NCI-H510A treated with DMSO at 0.1 percent for 48 hours (cell line): ENCODE results near the gene GATA1.
A peak's percentile ranks its signal among the peaks of the same experiment; 100 is the strongest.

Experiments
- DNase-seq: peaks from one replicate; lab custom pipeline; 2025; lab: John Stamatoyannopoulos, UW

The GATA1 gene

DNA sequence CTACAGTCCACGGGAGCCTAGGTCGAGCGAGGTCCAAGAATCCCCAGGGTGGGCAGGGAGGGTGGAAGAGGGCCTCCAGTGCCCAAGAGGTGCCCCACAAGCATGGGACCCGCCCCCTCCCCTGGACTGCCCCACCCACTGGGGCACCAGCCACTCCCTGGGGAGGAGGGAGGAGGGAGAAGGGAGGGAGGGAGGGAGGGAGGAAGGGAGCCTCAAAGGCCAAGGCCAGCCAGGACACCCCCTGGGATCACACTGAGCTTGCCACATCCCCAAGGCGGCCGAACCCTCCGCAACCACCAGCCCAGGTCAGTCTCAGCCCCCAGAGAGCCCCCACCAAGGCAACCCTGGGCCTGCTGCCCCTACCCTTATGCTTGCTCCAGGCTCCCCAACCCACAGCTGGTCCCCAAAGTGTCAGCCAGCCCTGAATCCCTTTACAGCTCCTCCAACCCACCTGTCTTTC is at the start of gene GATA1:
TSS of gene GATA1 (plus strand) at position 250 of the 460 bp plus-strand sequence. CDS start 4,520 bp downstream, outside the sequence.
- no peak for DNase-seq

DNA sequence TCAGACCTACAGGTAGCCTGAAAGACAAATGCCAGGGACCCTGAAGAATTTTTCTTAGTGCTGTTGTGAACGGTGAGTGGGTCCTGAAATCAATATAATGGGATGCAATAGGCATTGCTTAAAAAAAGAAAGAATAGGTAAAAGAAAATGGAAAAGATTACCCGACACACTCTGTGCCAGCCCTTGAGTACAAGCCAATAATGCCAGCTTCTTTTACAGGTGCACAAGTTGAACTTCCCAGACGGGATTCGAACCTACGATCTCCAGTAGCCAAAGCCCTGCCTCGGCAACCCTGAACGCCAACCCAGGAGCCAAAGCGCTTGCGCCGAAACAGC is 49.5 kb upstream of the GATA1 start:
- no peak for DNase-seq

DNA sequence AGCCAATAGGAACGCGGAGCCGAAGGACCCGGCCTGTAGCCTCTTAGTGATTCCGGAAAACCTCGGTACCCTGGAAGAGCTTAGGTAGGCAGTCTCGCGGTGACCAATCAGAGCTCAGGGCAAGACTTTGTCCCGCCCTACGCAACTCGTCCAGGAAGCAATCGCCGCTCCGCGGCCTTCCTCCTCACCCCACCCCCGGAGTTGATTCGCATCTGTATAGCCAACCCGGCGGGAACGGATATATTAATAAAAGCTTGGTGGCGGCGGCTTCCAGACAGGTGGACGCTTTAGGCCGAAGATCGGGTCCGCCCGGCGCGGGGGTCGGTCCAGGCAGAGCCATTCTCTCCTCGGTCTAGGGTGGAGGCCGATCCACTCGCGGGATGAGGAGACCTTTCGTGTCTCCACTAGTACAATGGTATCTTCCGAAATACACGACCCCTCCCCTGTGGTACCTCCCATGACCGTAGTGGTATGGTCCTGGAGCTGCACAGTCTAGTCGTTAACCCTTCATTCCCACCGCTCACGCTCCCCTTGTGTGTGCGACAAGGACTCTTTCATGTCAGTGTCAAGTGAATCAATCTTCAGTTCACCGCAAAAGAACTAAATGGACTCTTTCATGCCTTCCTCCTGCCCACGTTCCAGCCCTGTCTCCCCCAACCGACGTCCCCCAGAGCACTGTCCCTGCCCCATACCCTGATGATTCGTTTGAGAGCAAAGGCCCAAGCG is 49.0 kb upstream of the GATA1 start:
- peak; percentile 94 for DNase-seq

DNA sequence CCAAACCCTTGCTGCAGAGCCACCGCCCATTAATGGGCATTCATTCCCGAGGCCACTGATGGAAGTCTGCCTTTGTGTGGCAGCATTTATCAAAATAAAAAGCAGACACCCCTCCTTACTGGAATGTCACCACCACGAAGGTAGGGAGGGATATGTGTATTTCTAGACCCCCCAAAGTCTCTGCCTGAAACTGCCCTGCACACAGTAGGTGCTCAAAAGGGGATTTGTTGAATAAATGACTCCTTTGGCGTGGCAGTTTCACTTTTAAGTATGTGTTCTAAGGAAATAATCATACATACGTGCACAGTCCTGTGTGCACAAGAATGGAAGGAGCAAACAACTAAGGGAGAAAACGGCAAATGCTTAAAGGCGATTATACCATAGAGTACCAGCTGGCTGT is 48.5 kb upstream of the GATA1 start:
- no peak for DNase-seq

DNA sequence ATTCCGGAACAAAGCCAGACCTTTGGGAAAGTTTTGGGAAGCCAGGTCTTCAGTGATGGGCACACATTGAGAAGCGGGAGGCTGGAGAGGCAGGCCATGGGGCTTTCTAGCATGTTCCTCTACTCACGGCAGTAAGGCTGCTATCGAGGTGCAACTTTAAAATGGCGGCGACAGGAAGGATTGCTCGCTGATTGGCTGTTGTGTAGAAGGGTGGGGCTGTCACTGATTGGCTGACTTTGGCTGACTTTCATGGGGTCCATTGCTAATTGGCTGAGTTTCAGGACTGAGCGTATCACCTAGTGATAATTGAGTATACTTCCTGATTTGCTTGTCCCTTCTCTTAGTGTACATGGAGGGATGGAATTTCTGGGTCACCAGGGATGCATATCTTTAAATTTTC is 44.6 kb upstream of the GATA1 start:
- peak; percentile 68 for DNase-seq

DNA sequence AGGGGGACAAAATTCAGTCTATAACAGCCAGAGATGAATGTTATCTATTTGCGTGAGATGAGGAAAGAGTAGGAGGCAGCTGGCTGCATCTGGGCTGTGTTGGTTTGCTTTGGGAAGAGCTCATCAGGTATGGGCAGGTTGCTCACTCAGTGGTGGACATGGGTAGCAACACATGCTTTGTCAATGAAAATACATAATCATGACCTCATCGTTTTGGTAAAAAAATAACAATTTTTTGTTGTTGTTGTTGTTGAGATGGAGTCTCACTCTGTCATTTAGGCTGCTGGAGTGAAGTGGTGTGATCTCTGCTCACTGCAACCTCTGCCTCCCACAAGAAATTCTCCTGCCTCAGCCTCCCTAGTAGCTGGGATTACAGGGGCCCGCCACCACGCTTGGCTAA is 41.2 kb upstream of the GATA1 start:
- DNase-seq: no peak

DNA sequence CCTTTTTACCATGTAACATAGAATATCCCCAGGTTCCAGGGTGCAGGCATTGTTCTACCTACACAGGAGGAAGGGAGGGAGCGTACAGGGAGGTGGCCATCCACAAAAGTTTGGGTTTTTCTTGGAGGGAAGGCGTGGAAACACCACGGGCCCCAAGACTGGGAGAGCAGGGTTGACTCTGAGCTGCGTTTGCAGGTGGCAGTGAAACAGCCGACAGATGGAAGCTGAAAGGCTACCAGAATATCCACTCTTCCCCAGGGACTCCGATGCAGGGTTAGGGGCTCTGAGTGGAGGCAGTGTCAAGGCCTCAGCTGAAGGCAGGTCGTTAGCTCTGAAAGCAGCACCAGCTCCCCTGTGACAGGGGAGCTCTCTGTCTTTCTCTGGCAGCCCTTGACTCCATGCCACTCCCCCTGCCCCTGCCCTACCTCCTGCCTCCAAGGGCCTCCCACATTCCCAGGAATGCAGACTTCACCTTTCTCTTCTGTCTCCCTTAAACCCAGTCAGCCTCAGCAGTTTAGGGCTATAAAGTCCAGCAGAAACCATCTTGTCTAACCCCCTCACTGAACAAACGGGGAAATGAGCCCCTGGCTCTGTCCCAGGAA is 38.9 kb upstream of the GATA1 start:
- DNase-seq: no peak

DNA sequence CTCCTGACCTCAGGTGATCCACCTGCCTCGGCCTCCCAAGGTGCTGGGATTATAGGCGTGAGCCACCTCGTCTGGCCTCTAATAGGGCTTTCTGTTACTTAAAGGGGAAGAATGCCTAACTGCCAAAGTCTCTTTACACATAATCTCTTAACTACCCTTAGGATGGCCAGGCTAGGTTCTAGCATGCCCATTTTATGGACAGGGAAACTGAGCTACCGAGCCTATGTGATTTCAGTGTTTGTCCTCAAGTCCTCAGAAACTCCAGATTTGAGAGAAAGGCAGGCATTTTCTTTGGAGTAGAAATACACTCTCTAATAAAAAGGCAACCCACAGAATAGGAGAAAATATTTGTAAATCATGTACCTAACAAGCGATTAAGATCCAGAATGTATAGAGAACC is 37.2 kb upstream of the GATA1 start:
- no peak for DNase-seq

DNA sequence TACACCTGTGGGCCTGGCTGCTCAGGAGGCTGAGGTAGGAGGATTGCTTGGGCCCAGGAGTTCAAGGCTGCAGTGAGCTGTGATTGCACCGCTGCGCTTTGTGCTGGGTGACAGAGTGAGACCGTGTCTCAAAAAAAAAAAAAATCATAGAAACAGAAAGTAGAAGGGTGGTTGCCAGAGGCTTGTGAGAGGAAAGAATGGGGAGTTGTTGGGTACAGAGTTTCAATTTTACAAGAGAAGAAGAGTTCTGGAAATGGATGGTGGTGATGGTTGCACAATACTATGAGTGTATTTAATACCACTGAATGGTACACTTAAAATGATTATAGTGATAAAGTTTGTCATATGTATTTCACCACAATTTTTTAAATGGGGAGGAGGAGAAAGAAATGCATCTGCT is 35.0 kb upstream of the GATA1 start:
- no peak for DNase-seq

DNA sequence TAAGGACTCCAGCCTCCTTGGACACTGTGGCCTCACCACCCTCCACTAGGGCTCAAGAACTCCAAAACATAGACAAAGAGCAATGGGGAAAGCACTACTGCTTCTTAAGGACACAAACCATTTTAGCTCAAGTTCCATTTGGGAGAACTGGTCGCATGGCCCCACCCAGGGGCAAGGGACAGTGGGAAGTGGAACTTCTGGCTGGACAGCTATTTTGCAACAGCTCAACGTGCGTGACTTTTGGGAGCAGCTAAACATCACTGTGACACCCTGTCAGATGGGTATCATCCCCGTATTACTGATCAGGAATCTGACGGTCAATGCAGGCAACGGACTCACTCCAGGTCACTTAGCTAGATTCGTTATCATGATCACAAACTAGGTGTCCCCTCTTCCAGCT is 33.9 kb upstream of the GATA1 start:
- DNase-seq: no peak

DNA sequence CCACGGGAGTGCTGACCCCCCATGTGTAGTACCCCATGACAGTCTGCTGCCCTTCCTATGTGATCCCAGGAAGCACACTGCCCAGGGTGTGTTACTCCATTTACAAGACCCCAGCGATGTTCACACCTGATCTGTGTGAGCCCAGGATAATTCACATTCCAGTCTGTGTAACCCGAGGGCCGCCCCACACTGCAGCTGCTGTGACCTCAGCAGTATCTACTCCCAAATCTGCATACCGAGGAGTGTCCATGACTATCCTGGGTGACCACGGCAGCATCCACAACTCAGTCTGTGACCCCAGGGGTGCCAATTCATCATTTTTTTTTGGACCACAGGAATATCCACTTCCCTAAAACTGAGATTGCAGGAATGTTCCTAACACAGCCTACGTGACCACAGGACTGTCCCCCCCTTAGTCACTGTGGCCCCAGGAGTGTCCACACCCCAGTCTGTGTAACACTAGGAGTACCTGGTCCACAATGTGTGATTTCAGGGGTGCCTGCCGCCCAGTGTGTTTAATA is 32.6 kb upstream of the GATA1 start:
- DNase-seq: no peak

DNA sequence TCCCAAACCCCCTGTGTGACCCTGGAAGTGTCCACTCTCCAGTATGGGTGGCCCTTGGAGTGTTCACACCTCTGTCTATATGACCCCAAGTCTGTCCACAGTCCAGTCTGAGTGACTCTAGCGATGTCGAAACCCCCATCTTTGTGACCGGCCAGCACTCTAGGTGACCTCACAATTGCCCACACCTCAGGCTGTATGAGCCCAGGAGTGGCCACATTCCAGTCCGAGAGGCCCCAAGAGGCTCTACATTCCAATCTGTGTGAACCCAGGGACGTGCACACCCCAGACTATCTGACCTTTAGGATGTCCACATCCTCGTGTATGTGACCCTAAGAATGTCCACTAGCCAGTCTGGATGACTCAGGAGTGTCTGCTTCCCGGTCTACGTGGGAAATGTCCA is 32.2 kb upstream of the GATA1 start:
- DNase-seq: no peak

DNA sequence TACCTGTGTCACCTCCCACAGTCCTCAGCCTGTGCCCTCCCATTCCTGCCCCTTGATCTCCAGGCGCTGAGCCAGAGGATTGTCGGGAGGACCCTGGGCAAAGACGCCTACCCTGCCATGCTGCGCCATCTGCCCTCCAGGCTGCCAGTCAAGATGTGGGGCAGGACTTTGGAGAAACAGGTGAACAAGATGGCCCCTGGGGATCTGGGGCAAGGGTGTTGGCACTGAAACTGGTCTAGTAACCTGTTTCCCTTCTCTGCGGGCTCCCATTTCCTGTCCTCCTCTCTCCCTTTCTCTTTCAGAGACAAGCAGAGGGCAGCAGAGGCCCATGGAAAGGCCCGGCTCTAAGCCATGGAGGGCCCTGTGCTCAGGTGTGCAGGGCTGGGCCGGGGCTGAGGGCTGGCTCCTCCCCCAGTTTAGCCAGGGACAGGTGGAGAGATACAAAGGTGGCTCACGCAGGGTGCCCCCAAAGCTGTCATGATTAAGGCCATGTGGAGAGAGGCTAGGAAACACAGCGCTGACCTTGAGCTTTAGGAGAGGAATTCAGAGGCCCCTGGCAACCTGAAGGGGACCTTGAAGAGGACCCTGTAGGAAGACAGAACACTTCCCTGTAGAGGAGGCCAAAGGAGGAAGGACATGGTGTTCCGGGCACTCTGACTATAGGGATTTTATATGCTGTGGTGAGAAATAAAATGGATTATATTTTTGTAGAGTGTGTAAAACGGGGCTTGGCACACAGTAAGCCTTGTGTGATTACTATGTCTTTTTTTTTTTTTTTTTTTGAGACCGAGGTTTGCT is 24.5 kb upstream of the GATA1 start, which contains the start of gene GLOD5:
TSS of gene GLOD5 (plus strand) at position 74 of the 798 bp plus-strand sequence. CDS start at position 118, 44 bp downstream.
- DNase-seq: peak; percentile 28

DNA sequence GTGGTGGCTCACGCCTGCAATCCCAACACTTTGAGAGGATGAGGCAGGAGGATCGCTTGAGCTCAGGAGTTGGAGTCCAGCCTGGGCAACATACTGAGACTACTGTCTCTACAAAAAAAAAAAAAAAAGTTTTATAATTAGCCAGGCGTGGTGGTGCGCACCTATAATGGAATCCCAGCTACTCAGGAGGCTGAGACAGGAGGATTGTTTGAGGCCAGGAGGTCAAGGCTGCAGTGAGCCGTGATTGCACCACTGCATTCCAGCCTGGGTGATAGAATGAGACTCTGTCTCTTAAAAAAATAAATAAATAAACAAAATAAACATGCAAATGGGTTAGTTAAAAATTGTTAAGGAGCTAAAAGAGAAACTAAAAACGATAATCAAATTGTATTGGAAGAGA is 17.2 kb upstream of the GATA1 start:
- DNase-seq: no peak

DNA sequence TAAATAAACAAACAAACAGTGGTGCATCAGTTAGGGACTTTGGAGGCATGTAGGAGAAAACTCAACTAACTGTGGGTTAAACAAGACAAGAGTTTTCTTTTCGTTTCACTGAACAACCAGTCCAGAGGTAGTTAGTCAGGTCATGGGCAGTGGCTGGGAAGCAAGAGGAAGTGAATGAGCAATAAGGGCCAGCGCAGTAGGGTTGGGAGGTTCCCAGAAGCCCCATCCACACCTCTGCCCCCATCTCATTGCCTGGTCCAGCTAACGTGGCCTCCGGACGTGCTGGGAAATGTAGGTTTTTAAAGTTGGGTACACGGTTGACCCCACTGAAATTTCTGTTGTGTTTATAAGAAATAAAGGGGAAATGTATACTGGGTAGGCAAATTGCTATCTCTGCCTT is 16.1 kb upstream of the GATA1 start:
- DNase-seq: no peak

DNA sequence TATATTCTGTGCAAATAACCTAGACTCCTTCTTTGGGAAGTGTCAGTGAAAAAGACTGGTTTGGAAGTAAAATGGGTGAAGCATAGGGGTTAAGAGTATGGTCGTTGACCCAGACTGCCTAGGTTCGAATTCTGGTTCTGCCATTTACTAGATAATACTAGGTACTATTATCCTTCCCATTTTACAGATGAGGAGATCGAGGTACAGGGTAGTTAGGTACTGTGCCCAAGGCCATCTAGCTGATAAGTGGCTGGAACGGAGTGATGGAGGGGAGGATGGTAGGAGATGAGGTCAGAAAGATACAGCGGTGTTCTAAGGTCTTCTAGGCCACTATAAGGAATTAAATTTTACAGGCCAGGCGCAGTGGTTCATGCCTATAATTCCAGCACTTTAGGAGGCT is 13.8 kb upstream of the GATA1 start:
- no peak for DNase-seq

DNA sequence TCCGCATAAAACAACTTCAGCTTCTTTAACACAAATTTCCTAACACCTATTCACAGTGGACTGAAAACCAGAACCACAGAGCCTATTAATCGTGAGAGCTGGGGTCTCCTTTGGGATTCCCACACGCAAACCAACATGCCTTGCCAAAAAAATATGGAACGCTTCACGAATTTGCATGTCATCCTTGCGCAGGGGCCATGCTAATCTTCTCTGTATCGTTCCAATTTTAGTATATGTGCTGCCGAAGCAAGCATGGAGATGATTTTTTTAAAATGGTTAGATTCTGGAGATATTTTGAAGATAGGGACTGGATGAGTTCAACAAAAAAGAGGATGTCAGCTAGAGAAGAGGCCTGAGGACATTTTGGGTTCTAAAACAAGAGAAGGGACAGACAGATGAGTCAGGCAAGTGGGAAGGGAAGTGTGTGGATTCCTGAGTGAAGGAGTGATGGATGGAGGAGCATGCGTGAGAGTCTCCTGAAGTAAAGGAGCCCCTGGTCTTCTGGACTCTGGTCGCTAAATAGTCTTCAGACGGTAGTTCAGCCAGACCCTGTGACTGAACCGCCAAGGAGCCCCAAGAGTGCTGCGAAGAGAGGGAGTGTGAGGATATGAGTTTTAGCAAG is 9.5 kb upstream of the GATA1 start:
- DNase-seq: no peak

DNA sequence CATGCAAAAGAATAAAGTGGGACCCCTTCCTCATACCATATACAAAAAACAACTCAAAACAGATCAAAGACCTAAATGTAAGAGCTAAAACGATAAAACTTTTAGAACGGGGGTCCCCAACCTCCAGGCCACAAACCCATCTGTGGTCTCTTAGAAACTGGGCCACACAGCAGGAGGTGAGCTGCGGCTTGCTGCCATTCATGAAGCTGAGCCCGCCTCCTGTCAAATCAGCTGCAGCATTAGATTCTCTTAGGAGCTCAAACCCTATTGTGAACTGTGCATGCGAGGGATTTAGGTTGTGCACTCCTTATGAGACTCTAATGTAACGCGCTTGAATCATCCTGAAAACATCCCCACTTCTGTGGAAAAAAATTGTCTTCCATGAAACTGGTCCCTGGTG is 7.0 kb upstream of the GATA1 start:
- DNase-seq: no peak

DNA sequence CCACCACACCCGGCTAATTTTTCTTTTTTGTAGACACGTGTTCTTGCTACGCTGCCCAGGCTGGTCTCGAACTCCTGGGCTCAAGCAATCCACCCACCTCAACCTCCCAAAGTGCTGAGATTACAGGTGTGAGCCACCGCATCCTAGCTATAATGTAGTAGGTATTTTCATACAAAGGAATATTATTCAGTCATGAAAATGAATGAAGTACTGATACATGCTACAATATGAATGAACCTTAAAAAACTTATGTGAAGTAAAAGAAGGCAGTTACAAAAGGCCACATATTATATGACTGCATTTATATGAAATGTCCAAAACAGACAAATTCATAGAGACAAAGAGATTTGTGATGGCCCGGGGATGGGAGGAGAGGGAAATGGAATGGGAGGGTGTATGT is 4.7 kb upstream of the GATA1 start:
- no peak for DNase-seq

DNA sequence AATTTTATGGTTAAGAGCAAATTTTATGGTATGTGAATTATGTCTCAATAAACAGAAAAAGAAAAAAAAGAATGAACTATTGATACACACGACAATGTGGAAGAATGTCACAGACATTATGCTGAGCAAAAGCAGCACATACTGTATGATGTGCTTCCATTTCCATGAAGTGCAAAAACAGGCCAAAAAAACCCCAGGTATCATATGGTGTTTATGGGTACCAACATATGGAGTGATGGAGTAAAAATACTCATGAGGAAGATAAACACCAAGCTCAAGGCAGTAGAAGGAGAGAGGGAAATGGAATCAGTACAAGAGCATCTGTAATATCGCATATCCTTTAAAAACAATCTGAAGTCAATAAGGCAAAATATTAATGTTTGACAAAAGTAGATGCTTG is 4.2 kb upstream of the GATA1 start:
- DNase-seq: no peak

DNA sequence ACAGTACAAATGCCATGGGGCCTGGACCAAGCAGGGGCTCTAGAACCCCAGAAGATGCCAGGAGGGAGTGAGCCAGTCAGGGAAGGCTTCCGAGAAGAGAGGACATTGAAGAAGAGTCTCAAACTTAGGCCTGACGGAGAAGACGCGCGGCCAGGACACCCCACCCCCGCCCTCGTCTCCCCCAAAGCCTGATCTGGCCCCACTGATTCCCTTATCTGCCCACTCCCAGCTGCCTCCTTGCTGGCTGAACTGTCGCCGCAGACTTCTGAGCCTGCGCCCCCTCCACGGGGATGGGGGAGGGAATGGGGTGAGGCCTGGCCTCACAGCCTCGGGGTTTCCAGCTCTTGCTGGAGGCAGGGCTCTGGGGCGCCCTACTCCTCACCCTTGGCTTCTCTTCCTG is 3.6 kb upstream of the GATA1 start:
- DNase-seq: no peak

DNA sequence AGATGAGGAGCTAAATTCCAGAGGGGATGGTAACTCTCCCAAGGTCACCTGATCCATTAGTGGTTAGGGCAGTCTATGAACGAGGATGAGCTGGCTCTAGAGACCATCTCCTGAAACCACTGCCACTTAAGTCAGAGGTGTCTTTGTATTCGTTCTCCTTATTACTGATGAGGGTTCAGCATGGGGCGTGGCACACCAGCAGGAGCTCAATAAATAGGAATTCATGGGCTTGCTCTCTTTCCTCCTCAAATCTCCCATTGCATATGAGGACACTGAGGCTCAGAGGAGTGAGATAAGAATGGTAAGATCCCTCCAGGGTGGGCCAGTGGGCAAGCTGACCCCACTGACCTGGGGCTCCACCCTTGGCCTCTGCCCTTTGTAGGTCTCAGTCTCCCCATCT is 1.7 kb upstream of the GATA1 start:
- no peak for DNase-seq

DNA sequence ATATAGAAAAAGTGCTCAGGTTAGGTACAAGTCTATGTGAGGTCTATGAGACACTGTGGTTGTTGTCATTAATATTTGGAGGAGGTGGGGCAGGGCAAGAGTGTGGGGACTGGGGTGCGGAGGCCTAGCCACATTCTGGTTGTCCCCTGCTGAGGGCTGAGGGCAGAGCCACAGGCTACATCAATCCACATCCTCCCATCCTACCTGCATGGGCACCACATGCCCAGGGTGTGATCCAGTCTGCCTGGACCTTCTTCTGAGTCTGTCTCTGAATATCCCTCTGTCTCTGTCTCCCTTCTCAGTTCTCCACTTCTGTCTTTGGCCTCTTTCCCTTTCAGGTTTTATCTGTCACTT is 1.2 kb upstream of the GATA1 start:
- DNase-seq: no peak
